Memory B cell (primary cell): ENCODE results near the gene TBP.
"Not testable (repeated sequence)": the region's sequence is repeated elsewhere in the genome, so short reads cannot be mapped to it uniquely, and the experiment has no call there.

Experiments used
- ATAC-seq: fragments of 150-1000 bp; cut with Tn5 transposase; 2 replicates; pipeline ENCODE4 v1.10.0; 2021; ENCODE audit warnings: low read depth, mild to moderate bottlenecking, moderate library complexity
- DNase-seq, 2 donors: peaks; one replicate each; pipeline ENCODE4 v3.0.0; 2022; ENCODE audit warnings: low spot score in 2 of 2
- H3K27ac Mint-ChIP-seq: one replicate; pipeline ENCODE4 v1.8.0; 2022; ENCODE audit warnings: mild to moderate bottlenecking, moderate library complexity, mixed read lengths
- H3K27me3 Mint-ChIP-seq: one replicate; pipeline ENCODE4 v1.8.0; 2022; ENCODE audit warnings: mixed read lengths
- H3K36me3 Mint-ChIP-seq: one replicate; pipeline ENCODE4 v1.8.0; 2022; ENCODE audit warnings: mild to moderate bottlenecking, mixed read lengths
- H3K4me1 Mint-ChIP-seq: one replicate; pipeline ENCODE4 v1.8.0; 2022; ENCODE audit warnings: mixed read lengths
- H3K4me3 Mint-ChIP-seq: one replicate; pipeline ENCODE4 v1.8.0; 2022; ENCODE audit warnings: mild to moderate bottlenecking, moderate library complexity, mixed read lengths
- H3K9me3 Mint-ChIP-seq: one replicate; pipeline ENCODE4 v1.8.0; 2022; ENCODE audit warnings: mixed read lengths

The TBP gene

GRCh38 chr6:170605574-170606259, 51.5 kb downstream of the TBP start:
- H3K27ac Mint-ChIP-seq, result no peak overlapping the region
- no peak for ATAC-seq

GRCh38 chr6:170609225-170609624, 55.1 kb downstream of the TBP start:
- not testable (repeated sequence) for H3K9me3 Mint-ChIP-seq, H3K27ac Mint-ChIP-seq, H3K36me3 Mint-ChIP-seq, H3K4me1 Mint-ChIP-seq, DNase-seq, H3K4me3 Mint-ChIP-seq, ATAC-seq
- H3K27me3 Mint-ChIP-seq, result peaks cover 12% of the 10 kb centered on the region

More at GRCh38 chr6:170605574-170606259, 51.5 kb downstream of the TBP start:
- no peaks in the 10 kb centered on the region for H3K9me3 Mint-ChIP-seq
- no peaks in the 10 kb centered on the region for H3K4me1 Mint-ChIP-seq
- peaks cover 12% of the 10 kb centered on the region for H3K27me3 Mint-ChIP-seq
- no peak overlapping the region for H3K4me3 Mint-ChIP-seq
- no peak for DNase-seq
- no peaks in the 10 kb centered on the region for H3K36me3 Mint-ChIP-seq

GRCh38 chr6:170612256-170612804, 58.2 kb downstream of the TBP start:
- H3K4me1 Mint-ChIP-seq, DNase-seq, H3K27ac Mint-ChIP-seq, H3K36me3 Mint-ChIP-seq, H3K9me3 Mint-ChIP-seq, H3K27me3 Mint-ChIP-seq: not testable (repeated sequence)
- peak; percentile 97 for ATAC-seq
- peak overlapping the region; percentile 65 for H3K4me3 Mint-ChIP-seq

GRCh38 chr6:170616020-170616554, 61.9 kb downstream of the TBP start:
- not testable (repeated sequence) for ATAC-seq, H3K9me3 Mint-ChIP-seq, H3K27ac Mint-ChIP-seq, H3K4me1 Mint-ChIP-seq, H3K27me3 Mint-ChIP-seq, H3K36me3 Mint-ChIP-seq, H3K4me3 Mint-ChIP-seq, DNase-seq
